Panc1 (cell line): ENCODE measurements around the gene ADGRF1. TPM values are rescaled to one million over a fixed set of nuclear protein-coding genes. Genes with fewer than 3 reads are reported as not detected.

ENCODE experiments used
- ATAC-seq: fragments of 200-7000 bp; cut with Tn5 transposase; 2 replicates; pipeline ENCODE4 v1.9.1; 2020; ENCODE audit warnings: mild to moderate bottlenecking, moderate library complexity
- BruUV-seq: library from RNA; stranded (reverse); fragments of 400-500 nt; replicated peaks from 2 replicates; lab custom pipeline; 2021; lab: Mats Ljungman, UMichigan
- CTCF ChIA-PET: fragments of 300-600 bp; sonication (Branson Sonifier 250); formaldehyde crosslinking; loops from one replicate; lab custom pipeline; 2022; ENCODE audit warnings: antibody characterized with exemption; lab: Charles Lee
- POLR2A ChIA-PET: fragments of 300-600 bp; sonication (Branson Sonifier 250); formaldehyde crosslinking; loops from one replicate; lab custom pipeline; 2022; ENCODE audit warnings: antibody characterized with exemption; lab: Charles Lee
- DNase-seq: peaks from one replicate; pipeline ENCODE4 v3.0.0-alpha.2; 2010; ENCODE audit warnings: low read depth, low spot score
- H3K27ac ChIP-seq: 2 replicates; pipeline ENCODE4 v1.5.1; 2011; ENCODE audit warnings: mild to moderate bottlenecking, low read length, inconsistent platforms
- H3K27me3 ChIP-seq: fragments of 200-500 bp; sonication (Bioruptor generic); 2 replicates; pipeline ENCODE4 v1.6.0; 2014; ENCODE audit warnings: low read length, inconsistent platforms; ENCODE audit not compliant: control insufficient read depth, insufficient read depth
- H3K36me3 ChIP-seq: fragments of 200-500 bp; sonication (Bioruptor generic); 2 replicates; pipeline ENCODE4 v1.5.1; 2014; ENCODE audit warnings: inconsistent platforms, mild to moderate bottlenecking, low read length, moderate library complexity; ENCODE audit not compliant: control insufficient read depth, insufficient read depth
- H3K4me1 ChIP-seq: 2 replicates; pipeline ENCODE4 v1.5.1; 2011; ENCODE audit warnings: inconsistent platforms, mild to moderate bottlenecking, low read length, moderate library complexity; ENCODE audit not compliant: control insufficient read depth, insufficient read depth
- H3K4me3 ChIP-seq, 2 experiments: 2 replicates each; pipeline ENCODE4 v1.5.1; 2011 to 2012; ENCODE audit warnings: low read depth in 2 of 2, low read length in 2 of 2, mild to moderate bottlenecking in 2 of 2, inconsistent platforms in 1 of 2, moderate library complexity in 1 of 2
- H3K9me3 ChIP-seq: fragments of 200-500 bp; sonication (Bioruptor generic); 2 replicates; pipeline ENCODE4 v1.5.1; 2014; ENCODE audit warnings: low read depth, mild to moderate bottlenecking, inconsistent platforms, low read length, moderate library complexity; ENCODE audit not compliant: control insufficient read depth, insufficient read depth
- POLR2AphosphoS5 ChIP-seq: IDR thresholded peaks from 2 replicates; pipeline ENCODE4 v1.6.1; 2012; ENCODE audit warnings: mild to moderate bottlenecking, low read depth, low read length, moderate library complexity
- SIN3A ChIP-seq: IDR thresholded peaks from 2 replicates; pipeline ENCODE4 v1.6.1; 2012; ENCODE audit warnings: low read depth, mild to moderate bottlenecking, low read length, moderate library complexity, borderline replicate concordance; ENCODE audit not compliant: insufficient read depth
- TCF7L2 ChIP-seq: IDR thresholded peaks from 2 replicates; pipeline ENCODE4 v1.6.1; 2011; ENCODE audit warnings: mild to moderate bottlenecking, low read depth, low read length, inconsistent platforms
- in situ Hi-C: cut with HindIII; loops from 2 replicates; pipeline ENCODE4 v1.10.0; 2016; ENCODE audit warnings: low sequenced_read_pairs, low pct_unique_long_range_greater_than_20kb
- intact Hi-C: fragments of 100-400 bp; cut with micrococcal nuclease; formaldehyde crosslinking; loops from one replicate; pipeline ENCODE4 v1.10.0; 2022; ENCODE audit not compliant: unreplicated experiment
- total RNA-seq: library from RNA; stranded (reverse); gene quantifications from one replicate; pipeline ENCODE4 v1.2.1, GENCODE V29; 2021; ENCODE audit not compliant: unreplicated experiment
- TF ChIP-seq, protein P1 (sequence below): fragments of 450-650 bp; IDR thresholded peaks from 2 replicates; pipeline ENCODE4 v1.5.1; 2017; ENCODE audit warnings: mild to moderate bottlenecking
- TF ChIP-seq, protein P2 (sequence below), 2 experiments: IDR thresholded peaks; 2 replicates each; pipeline ENCODE4 v1.6.1; 2011 to 2012; ENCODE audit warnings: low read depth in 2 of 2, control low read depth in 1 of 2, low read length in 1 of 2, mild to moderate bottlenecking in 1 of 2, moderate library complexity in 1 of 2; ENCODE audit not compliant: insufficient read depth in 1 of 2

The ADGRF1 gene
- total RNA-seq, 1 experiment from 2014 or later, result 0.95 TPM

DNA sequence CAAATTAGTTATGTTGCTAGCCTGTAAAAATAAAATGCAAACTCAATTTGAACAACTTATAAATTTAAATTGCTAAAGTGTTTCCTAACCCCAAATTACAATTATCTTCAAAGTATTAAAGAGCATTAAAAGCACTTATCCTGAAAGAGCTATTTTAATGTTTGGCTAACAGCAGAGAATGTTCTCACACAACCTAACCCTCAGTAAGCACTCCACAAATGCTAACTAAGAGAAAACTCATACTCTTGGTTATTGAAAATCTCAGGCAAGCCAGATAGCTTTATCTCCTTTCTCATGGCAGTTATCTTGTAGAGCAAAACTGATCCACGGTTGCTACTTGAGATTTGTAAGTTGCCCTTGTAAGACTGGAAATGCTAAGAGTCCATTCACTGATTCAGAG lies 30.5 kb upstream of the ADGRF1 start:
- ChIA-PET POLR2A (no interaction called here), CTCF (no interaction called here)
- in situ Hi-C loops, result no loop called here

DNA sequence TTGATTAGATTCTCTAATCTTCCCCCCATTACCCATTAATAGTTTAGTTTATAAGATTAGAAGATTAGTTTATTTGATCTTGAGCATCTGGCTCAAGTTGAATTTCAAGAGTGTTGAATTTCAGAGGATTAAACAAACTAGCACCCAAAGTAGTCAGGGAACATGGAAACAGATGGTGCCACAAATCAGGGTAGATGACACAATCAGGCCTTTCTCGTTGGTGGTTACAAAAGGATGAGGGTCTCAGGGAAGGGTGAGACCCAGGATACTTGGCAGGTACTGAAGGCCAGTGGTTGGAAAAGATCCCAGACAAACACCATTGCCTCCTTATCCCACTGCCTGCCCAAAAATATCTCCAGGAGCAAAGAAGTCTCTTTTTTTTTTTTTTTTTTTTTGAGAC lies 29.5 kb upstream of the ADGRF1 start:
- no peak for ATAC-seq
- ChIA-PET CTCF (no interaction called here), POLR2A (no interaction called here)
- no peak for TF ChIP-seq SIN3A
- TF ChIP-seq, protein P1, sequence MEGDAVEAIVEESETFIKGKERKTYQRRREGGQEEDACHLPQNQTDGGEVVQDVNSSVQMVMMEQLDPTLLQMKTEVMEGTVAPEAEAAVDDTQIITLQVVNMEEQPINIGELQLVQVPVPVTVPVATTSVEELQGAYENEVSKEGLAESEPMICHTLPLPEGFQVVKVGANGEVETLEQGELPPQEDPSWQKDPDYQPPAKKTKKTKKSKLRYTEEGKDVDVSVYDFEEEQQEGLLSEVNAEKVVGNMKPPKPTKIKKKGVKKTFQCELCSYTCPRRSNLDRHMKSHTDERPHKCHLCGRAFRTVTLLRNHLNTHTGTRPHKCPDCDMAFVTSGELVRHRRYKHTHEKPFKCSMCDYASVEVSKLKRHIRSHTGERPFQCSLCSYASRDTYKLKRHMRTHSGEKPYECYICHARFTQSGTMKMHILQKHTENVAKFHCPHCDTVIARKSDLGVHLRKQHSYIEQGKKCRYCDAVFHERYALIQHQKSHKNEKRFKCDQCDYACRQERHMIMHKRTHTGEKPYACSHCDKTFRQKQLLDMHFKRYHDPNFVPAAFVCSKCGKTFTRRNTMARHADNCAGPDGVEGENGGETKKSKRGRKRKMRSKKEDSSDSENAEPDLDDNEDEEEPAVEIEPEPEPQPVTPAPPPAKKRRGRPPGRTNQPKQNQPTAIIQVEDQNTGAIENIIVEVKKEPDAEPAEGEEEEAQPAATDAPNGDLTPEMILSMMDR, result no peak
- TF ChIP-seq, protein P2, sequence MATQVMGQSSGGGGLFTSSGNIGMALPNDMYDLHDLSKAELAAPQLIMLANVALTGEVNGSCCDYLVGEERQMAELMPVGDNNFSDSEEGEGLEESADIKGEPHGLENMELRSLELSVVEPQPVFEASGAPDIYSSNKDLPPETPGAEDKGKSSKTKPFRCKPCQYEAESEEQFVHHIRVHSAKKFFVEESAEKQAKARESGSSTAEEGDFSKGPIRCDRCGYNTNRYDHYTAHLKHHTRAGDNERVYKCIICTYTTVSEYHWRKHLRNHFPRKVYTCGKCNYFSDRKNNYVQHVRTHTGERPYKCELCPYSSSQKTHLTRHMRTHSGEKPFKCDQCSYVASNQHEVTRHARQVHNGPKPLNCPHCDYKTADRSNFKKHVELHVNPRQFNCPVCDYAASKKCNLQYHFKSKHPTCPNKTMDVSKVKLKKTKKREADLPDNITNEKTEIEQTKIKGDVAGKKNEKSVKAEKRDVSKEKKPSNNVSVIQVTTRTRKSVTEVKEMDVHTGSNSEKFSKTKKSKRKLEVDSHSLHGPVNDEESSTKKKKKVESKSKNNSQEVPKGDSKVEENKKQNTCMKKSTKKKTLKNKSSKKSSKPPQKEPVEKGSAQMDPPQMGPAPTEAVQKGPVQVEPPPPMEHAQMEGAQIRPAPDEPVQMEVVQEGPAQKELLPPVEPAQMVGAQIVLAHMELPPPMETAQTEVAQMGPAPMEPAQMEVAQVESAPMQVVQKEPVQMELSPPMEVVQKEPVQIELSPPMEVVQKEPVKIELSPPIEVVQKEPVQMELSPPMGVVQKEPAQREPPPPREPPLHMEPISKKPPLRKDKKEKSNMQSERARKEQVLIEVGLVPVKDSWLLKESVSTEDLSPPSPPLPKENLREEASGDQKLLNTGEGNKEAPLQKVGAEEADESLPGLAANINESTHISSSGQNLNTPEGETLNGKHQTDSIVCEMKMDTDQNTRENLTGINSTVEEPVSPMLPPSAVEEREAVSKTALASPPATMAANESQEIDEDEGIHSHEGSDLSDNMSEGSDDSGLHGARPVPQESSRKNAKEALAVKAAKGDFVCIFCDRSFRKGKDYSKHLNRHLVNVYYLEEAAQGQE (IDR thresholded peaks at IDR 0.05; ENCODE audit: insufficient read depth in 1 of 2, low read depth in 2 of 2, low read length in 1 of 2), result no peak
- no peak for DNase-seq
- Histone ChIP-seq H3K36me3 (no peaks in the 10 kb centered on the region), H3K27me3 (no peaks in the 10 kb centered on the region), H3K9me3 (no peaks in the 10 kb centered on the region), H3K27ac (no peak overlapping the region), H3K4me3 (no peak overlapping the region), H3K4me1 (no peaks in the 10 kb centered on the region)
- in situ Hi-C loops, result no loop called here
- intact Hi-C loops, result no loop called here
- no TSS peak for BruUV-seq

More for the DNA sequence above, 30.5 kb upstream of the ADGRF1 start:
- Histone ChIP-seq H3K27ac (no peak overlapping the region), H3K4me3 (no peak overlapping the region), H3K27me3 (no peaks in the 10 kb centered on the region), H3K36me3 (no peaks in the 10 kb centered on the region), H3K9me3 (no peaks in the 10 kb centered on the region), H3K4me1 (no peaks in the 10 kb centered on the region)
- ATAC-seq (no peak), DNase-seq (no peak)
- intact Hi-C loops, result no loop called here
- BruUV-seq, result no TSS peak
- TF ChIP-seq SIN3A (no peak), POLR2AphosphoS5 (no peak), TCF7L2 (no peak)
- TF ChIP-seq, protein P1, result no peak
- TF ChIP-seq, protein P2 (IDR thresholded peaks at IDR 0.05; ENCODE audit: insufficient read depth in 1 of 2, low read depth in 2 of 2, low read length in 1 of 2), result no peak
